HL-60/S4 (cell line): ENCODE results near the gene CORIN.
"Not testable (repeated sequence)": the region's sequence is repeated elsewhere in the genome, so short reads cannot be mapped to it uniquely, and the experiment has no call there.

Experiments
- in situ Hi-C: fragments of 300-500 bp; cut with MboI; formaldehyde crosslinking; loops from 2 replicates; pipeline ENCODE4 v1.14.3; 2022; ENCODE audit warnings: low sequenced_read_pairs

The CORIN gene

DNA sequence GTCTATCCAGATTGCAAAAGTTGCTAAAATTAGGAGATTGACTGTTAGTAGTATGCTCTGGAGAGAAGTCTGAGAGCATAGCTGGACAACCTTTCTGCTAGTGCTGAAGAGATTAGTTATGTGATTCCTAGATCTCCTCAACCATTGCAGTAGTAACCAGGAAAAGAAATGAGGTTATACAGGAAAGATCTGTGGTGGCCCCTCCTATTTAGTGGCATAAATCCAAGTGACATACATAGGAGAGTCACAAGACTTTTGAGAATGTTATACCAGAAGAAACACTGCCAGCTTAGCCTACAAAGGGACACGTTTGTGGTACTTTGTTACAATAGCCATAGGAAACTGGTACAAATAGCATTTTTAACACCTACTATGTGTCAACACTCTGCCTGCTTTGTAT, 247.5 kb downstream of the CORIN start:
- in situ Hi-C loops, result no loop called here

DNA sequence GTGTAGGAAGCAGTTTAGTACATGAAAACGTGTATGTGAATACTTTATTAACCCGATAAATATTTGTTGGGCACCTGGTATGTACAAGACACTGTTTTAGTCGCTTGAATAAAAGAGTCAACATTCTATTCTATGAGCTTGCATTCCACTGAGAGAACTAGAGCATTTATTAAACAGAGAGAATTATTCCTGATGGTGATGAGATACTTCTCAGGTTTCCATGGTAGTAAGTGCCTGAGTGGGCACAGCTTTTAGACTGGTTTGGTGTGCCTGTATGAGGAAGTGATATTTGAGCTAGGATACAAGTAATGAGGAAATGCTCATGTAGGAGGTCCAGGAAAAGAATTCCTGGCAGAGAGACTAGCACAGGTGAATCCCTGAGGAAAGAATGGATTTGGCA, 258.6 kb downstream of the CORIN start:
- in situ Hi-C loops, result no loop called here

DNA sequence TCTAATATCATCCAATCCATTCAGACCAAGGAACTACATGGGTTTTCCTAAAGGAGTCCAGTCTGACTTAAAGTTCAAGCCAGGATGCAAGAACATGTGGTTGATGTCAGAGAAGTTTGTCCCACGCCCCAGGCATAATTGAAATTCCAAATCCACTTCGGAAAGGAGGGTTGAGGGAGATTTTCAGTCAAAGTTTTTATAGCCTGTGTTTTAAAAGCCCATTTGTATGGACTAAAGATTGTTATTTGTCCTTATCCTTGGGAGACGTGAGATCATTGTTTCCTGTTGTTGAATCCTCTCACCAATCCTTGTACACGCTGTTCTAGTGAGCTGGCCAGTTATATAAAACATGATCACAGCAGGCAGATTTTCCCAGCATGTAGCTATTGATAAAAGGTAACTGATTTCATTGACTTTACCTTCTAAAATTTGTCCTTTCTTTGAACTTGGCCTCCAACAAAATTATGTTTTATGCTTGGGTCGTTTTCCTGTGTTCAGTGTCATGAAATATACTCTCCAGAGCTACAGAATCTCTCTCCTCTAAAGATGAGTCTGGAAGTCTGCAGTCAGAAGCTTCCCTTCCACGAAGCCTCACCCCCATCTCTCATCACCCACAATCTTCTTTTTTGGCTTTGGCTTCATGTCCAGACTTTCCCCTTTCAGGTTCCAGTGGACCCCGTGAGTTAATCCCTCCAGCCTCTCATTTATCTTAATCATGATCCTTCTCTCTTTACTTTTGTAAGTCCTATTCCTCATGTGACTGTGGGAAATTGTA, 259.9 kb downstream of the CORIN start:
- in situ Hi-C loops, result no loop called here

DNA sequence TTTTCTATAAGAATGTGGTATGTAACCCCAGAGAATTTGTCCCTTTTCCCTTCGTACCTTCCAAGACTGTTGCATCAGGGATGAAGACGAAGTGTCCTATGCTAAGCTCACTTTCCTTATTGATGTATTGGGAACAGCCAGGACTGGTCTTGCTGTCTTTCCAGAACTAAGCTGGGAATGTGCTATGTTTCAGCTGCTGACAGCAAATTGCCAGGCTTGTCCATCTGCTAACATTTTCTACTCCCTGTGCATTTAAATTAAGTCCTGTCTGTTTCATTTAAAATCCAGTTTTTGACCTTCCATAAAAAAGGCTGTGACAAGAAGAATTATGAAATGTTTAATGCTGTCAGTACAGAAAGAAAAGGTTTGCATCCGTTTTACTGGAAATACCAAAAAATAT, 264.9 kb downstream of the CORIN start:
- in situ Hi-C loops, result no loop called here

DNA sequence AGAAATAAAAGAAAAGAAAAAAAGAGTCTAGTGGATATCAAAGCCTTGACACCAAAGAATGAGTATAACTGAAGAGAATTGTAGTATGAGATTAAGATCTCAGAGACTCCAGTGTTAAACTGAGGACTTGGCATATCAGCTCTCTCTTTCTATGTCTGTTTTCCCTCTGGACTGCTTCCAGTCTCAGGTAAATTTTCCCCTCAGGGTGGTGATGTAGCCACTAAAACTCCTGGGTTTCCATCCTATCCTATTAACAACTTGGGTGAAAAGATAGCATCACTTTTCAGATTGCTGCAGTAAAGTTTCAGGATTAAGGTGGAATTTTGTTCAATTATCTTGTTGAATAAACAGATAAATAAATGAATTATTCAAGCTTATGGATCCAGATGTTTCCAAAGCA, 267.1 kb downstream of the CORIN start:
- in situ Hi-C loops, result no loop called here

DNA sequence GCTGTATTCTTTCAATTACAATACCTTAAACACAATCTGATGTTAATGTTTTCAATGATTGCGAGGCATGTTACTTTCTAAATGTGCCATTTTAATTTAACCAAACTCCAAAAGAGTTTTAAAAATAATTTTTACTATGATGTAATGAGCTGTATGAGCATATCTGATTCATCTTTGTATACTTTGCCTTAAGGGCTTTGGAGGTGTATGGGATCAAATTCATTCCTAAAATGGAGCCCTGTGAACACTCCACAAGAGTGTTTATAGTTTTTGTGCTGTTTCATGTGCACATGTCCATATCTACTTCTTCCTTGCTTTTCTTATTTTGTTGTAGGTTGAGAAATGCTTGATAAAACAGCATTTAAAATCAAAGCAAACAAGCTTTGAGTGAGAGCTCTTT, 270.4 kb downstream of the CORIN start:
- in situ Hi-C loops, result no loop called here

DNA sequence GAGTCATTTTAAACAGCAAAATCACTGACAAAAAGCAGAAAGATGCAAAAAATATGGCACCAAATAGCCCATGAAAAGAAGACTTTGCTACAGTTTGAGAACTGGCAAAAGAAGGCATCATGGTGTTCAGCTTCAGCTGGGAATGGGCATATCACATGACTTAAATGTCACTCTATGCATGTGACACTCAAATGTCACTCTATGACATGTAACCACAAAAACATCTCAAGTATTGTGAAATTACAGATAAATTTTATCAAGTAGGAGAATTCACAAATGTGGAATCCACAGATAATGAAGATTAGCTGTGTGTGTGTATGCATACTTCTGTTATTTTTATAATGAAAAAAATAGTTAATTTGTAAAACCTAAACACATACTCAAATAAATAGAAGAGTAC, 270.9 kb downstream of the CORIN start:
- in situ Hi-C loops, result no loop called here

DNA sequence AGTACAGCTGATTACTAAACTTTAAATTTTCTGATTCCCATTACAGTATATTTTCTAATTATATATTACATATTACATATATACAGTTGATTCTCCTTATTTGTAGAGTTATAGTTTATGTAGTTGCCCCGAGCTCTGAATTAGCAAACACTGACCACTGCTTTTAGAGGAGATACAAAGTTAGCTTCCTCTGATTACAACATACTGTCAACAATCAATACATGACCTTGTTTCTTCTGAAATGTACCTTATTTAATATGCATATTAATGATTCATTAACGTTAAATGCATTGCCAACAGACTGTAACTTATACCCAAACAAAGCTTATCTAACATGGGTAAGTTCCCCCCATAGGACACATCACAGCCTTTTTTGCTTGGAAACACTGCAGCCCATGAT, 271.3 kb downstream of the CORIN start:
- in situ Hi-C loops, result no loop called here

DNA sequence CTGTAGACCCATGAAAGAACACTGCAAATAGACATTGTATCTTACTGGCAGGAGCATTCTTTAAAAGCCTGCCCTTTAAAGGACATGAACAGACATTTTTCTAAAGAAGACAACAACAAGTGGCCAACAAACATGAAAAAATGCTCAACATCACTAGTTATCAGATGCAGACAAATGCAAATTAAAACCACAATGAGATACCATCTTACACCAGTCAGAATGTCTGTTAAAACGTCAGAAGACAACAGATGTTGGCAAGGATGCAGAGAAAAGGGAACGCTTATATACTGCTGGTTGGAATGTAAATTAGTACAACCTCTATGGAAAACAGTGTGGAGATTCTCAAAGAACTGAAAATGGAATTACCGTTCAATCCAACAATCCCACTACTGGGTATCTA, 275.6 kb downstream of the CORIN start:
- in situ Hi-C loops, result no loop called here

DNA sequence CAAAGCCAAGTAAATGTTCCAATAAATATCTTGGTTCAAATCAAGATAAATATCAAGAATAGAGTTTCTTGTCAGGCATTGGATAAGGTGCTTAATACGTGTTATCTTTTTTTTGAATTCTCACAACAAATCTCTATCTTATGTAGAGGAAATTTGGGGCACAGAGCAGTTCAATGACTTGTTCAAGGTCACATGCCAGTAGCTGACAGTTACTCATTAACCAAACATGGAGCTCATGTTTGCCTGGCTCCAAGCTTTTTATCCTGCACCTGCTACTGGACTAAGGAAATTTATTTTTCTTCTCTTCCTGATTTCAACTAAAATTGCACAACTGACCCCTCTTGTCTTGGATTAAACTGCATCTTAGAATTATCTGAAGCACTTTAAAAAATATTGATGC, 276.5 kb downstream of the CORIN start:
- in situ Hi-C loops, result no loop called here

DNA sequence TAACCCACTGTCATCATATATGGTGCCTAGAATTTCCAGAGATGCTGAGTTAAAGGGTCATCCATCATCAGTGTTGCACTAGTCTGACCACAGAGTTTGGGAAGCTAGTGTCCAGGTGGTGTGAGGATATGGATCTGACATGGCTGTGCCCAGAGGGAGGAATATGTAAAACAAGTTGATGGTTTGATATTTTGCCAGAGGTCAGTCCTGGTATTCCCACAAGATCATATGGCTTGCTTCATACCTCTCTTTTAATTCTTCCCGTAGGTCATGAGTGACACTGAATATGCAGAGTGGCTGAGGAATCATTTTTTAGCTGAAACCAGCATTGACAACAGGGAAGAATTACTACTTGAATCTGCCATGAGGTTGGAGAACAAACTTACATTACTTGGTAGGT, 277.2 kb downstream of the CORIN start:
- in situ Hi-C loops, result no loop called here

DNA sequence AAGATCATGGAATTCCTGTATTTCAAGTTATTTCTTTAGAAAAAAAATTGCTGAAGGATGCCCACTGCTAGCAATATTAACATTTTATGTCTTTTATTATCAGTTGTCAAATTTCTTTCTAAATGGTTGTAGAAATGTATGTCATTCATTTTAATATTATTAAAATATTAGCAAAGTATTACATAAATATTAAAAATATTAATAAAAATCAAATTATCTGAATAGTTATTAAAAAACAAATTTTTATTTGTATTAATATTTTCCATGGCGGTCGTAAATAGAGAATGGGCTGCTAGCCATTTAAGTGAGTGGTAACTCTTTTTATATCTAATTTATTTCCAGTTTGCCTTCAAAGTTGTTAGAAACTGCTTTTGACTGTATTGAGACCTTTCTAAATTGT, 280.6 kb downstream of the CORIN start:
- in situ Hi-C loops, result no loop called here

DNA sequence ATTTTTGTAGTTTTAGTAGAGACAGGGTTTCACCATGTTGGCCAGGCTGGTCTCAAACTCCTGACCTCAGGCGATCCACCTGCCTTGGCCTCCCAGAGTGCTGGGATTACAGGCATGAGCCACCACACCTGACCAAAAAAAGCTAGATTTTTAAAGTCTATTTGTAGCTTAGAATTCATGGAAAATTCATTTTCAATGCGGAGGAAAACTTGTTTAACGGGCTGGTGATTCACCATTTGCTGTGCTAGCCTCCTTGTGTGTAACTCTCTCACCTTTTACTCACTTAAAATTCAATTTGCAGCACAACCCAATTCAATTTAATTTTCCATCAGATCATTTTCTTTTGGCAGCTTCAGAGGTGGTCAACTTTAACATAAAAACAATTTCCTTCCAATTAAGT, 281.9 kb downstream of the CORIN start:
- in situ Hi-C loops, result not testable (repeated sequence)

DNA sequence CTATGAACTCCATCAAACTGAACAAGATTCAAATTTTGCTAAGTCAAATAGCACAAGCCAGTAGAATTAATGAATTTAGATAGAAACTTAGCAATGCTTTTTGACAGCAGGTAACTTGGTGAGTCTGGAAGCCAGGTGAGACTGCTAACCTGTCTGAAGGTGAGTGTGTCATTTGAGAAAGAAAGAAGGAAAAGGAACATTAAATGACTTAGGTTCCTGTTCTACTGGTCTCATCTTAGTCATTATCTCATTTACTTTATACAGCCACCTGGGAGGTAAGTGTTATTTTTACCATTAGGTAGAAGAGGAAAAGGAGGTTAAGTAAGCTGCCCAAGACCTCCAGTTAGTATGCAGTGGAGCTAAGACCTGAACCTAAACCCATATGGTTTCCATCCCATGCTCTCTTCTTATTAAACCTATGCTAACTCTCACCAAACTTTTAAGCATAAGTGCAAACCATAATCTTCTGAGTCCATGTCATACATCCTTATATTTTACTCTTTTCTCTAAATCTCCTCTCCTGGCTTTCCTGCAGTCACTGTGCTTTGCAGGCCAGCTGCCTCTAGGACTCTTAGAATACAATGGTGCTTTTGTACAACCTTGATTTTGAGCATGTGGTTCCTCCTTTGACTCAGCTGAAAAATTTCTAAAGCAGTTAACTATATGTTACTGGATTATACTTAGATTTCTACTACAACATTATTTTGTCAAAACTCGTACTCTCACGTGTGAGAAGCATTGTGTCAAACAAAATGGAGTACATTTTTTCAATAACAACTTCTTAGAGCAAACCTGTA, 284.3 kb downstream of the CORIN start:
- in situ Hi-C loops, result no loop called here

DNA sequence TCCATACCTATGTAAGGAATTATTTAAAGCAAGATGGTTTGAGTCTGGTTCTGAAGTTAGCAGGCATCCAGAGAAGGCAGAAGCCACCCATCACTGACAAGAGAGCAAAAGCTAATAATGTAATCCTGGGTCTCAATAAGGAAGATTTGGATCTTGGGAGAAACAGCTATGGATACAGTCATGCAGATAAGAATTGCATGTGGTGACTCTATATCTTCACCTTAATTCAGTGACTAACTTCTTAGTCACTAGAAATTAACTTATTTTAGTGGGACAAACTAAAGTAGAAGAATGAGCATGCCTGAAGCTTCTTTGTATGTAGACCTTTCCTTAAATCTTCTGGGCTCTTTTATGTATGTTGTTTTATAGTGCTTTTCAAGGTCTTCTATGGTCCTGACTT, 286.2 kb downstream of the CORIN start:
- in situ Hi-C loops, result no loop called here

DNA sequence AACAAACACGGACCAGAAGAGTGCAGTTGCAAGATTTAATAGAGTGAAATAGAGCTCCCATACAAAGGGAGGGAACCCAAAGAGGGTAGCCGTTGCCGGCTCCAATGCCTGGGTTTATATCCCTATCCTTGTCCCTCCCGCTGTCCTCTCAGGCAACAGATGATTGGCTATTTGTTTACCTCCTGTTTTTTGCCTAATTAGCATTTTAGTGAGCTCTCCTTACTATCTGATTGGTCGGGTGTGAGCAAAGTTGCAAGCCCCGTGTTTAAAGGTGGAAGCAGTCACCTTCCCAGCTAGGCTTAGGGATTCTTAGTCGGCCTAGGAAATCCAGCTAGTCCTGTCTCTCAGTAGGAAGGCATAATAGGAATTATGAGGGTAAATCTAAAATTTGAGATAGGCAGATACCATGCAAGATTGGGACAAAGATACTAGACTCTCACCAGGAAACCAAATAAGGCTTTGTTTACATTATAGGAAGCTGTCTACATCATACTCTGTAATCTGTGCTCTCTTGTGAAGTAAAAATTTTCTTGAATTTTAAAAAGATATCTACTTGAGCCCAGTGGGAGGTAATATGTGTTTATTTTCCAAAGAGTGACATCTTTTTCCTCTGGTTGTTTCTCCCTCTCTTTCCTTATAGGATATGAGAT, 286.8 kb downstream of the CORIN start:
- in situ Hi-C loops, result no loop called here

DNA sequence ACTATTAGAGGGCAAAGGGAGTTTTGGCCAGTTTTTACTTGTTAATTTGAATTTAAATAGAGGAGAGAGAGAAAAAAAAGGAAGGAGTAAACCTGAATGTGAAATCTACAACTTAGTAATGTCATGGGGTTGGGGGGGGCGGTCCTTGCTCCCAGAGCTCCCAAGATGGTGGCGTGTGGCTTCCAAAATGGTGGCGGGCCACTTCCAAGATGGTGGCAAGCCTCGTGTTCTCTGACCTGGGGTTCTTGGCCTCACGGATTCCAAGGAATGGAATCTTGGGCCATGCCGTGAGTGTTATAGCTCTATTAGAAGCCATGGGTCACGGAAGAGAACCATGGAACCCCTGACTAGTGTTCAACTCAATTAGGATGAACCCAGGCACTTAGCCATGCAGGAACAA, 287.5 kb downstream of the CORIN start:
- in situ Hi-C loops, result not testable (repeated sequence)
